Breast epithelium (tissue), 3 donors: Measurements from ENCODE around the gene NEDD8.

Experiments used
- CTCF ChIP-seq, 3 donors: fragments of 450-650 bp; IDR thresholded peaks; one replicate each; pipeline ENCODE4 v1.5.1; 2016 to 2017; ENCODE audit warnings: antibody characterized with exemption in 3 of 3, mild to moderate bottlenecking in 3 of 3, moderate library complexity in 3 of 3
- POLR2A ChIP-seq: fragments of 450-650 bp; IDR thresholded peaks from one replicate; pipeline ENCODE4 v1.6.1; 2016; ENCODE audit warnings: antibody characterized with exemption, mild to moderate bottlenecking, moderate library complexity
- POLR2AphosphoS5 ChIP-seq, 3 donors: sonication (generic); formaldehyde crosslinking; IDR thresholded peaks; one replicate each; pipeline ENCODE4 v1.6.1; 2017; ENCODE audit warnings: antibody characterized with exemption in 3 of 3

- no peak for TF ChIP-seq CTCF (IDR thresholded peaks at IDR 0.05)
- TF ChIP-seq POLR2AphosphoS5 (IDR thresholded peaks at IDR 0.05) = no peak
- TF ChIP-seq POLR2A = no peak
These were observed 54.9 kb downstream of the NEDD8 start for GRCh38 chr14:24177041-24177825.
